K562 (cell line): ENCODE results near the gene METTL21C. TPM values are rescaled to one million over a fixed set of nuclear protein-coding genes. Genes with fewer than 3 reads are reported as not detected.

Source experiments
- ATF4 ChIP-seq: fragments of 450-650 bp; formaldehyde crosslinking; IDR thresholded peaks from 2 replicates; pipeline ENCODE4 v1.4.0; 2022; ENCODE audit warnings: mild to moderate bottlenecking, moderate library complexity
- BRD9 ChIP-seq: fragments of 450-650 bp; IDR thresholded peaks from 2 replicates; pipeline ENCODE4 v1.6.1; 2018; ENCODE audit warnings: low read depth; ENCODE audit not compliant: partially characterized antibody
- ETV6 ChIP-seq, 3 experiments: fragments of 150-350 bp in 1 of 3; sonication (generic) in 1 of 3; formaldehyde crosslinking in 1 of 3; IDR thresholded peaks; 2 replicates each; pipeline versions ENCODE4 v1.6.1 to v1.8.0; 2014 to 2022; ENCODE audit warnings: borderline replicate concordance in 2 of 3, low read depth in 2 of 3, antibody characterized with exemption in 1 of 3, low read length in 1 of 3, mild to moderate bottlenecking in 1 of 3, missing genetic modification reagents in 1 of 3
- FOXA3 ChIP-seq, 2 experiments: fragments of 450-650 bp in 1 of 2; sonication (generic) in 1 of 2; formaldehyde crosslinking; IDR thresholded peaks in 1 of 2; conservative IDR thresholded peaks in 1 of 2; 2 replicates each; pipeline versions ENCODE4 v1.4.0 to v1.8.0; 2020 to 2022; ENCODE audit warnings: mild to moderate bottlenecking in 2 of 2, missing genetic modification reagents in 1 of 2
- GABPA ChIP-seq: fragments of 200-800 bp; sonication (Bioruptor generic); conservative IDR thresholded peaks from 2 replicates; pipeline ENCODE4 v1.6.1; 2016; ENCODE audit warnings: low read depth, missing genetic modification characterization, missing compliant biosample characterization
- IRF1 ChIP-seq: sonication (generic); formaldehyde crosslinking; IDR thresholded peaks from 2 replicates; pipeline ENCODE4 v1.8.0; 2022; ENCODE audit warnings: missing genetic modification reagents, mild to moderate bottlenecking, borderline replicate concordance
- MCM2 ChIP-seq: fragments of 450-650 bp; IDR thresholded peaks from 2 replicates; pipeline ENCODE4 v1.6.1; 2017; ENCODE audit warnings: low read depth, mild to moderate bottlenecking
- SMARCE1 ChIP-seq: fragments of 450-650 bp; IDR thresholded peaks from 2 replicates; pipeline ENCODE4 v1.7.1; 2016; ENCODE audit warnings: mild to moderate bottlenecking
- TCF3 ChIP-seq: sonication (generic); formaldehyde crosslinking; IDR thresholded peaks from 2 replicates; pipeline ENCODE4 v1.4.0; 2020; ENCODE audit warnings: mild to moderate bottlenecking, missing genetic modification reagents
- YBX1 ChIP-seq: fragments of 450-650 bp; IDR thresholded peaks from 2 replicates; pipeline ENCODE4 v1.7.1; 2016; ENCODE audit warnings: mild to moderate bottlenecking
- polyA plus RNA-seq, 8 experiments: library from polyadenylated mRNA; depleted of rRNA in 4 of 8; stranded (reverse) in 5 of 8; unstranded in 3 of 8; fragments of >200 nt; fragmentation: Nextera tagmentation in 2 of 8; fragmentation: Illumina TruSeq in 1 of 8; extraction: Ambion mirVana in 2 of 8; extraction: Trizol in 1 of 8; gene quantifications; 2 replicates each; pipeline versions ENCODE4 v1.2.1 to v1.2.3, GENCODE V29; 2011 to 2014; ENCODE audit warnings: inconsistent platforms in 1 of 8, missing spikeins in 1 of 8
- total RNA-seq, 7 experiments: library from RNA; depleted of rRNA in 6 of 7; stranded (reverse); fragments of >200 nt in 6 of 7; fragmentation: Illumina TruSeq in 2 of 7; extraction: Trizol in 2 of 7; gene quantifications; 2 replicates each; pipeline versions ENCODE4 v1.2.1 to v1.2.3, GENCODE V29; 2011 to 2021; ENCODE audit warnings: low replicate concordance in 1 of 7
- TF ChIP-seq, protein P1 (sequence below), 2 experiments: IDR thresholded peaks; 2 replicates each; pipeline ENCODE4 v1.6.1; 2012; ENCODE audit warnings: improper control_type of control experiment in 2 of 2, low read depth in 2 of 2, low read length in 2 of 2, borderline replicate concordance in 1 of 2
- TF ChIP-seq, protein P2 (sequence below): fragments of 450-650 bp; IDR thresholded peaks from 2 replicates; pipeline ENCODE4 v1.6.1; 2016; ENCODE audit warnings: missing biosample characterization, missing genetic modification characterization
- TF ChIP-seq, protein P3 (sequence below): fragments of 200-800 bp; sonication (Bioruptor generic); IDR thresholded peaks from 2 replicates; pipeline ENCODE4 v1.6.1; 2017; ENCODE audit warnings: missing genetic modification characterization, missing compliant biosample characterization

Gene METTL21C
- total and polyA plus RNA-seq, 9 of the 15 experiments (the other 6 are each of a cell fraction or from before 2014, with no cell fraction given), result not detected

DNA sequence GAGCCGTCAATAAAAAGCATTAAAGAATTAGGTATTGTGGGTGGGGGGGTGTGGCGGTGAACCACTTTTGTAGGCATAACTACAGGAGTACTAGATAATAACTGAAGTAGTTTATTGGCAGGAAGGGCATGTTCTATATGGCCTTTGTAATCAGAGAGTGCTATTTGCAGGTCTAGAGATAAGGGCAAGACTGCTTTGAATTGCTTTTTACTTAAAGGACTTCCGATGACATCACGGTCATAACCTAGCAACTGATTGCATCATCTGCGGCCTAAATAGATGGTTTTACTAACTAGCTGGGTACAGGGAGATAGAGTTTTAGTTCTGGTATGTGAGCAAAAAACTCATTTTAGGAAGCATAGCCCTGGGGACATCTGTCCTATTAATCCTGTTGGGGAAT, 24.7 kb downstream of the METTL21C start (continued):
- TF ChIP-seq IRF1, result no peak
- TF ChIP-seq MCM2, result no peak
- TF ChIP-seq, protein P1, sequence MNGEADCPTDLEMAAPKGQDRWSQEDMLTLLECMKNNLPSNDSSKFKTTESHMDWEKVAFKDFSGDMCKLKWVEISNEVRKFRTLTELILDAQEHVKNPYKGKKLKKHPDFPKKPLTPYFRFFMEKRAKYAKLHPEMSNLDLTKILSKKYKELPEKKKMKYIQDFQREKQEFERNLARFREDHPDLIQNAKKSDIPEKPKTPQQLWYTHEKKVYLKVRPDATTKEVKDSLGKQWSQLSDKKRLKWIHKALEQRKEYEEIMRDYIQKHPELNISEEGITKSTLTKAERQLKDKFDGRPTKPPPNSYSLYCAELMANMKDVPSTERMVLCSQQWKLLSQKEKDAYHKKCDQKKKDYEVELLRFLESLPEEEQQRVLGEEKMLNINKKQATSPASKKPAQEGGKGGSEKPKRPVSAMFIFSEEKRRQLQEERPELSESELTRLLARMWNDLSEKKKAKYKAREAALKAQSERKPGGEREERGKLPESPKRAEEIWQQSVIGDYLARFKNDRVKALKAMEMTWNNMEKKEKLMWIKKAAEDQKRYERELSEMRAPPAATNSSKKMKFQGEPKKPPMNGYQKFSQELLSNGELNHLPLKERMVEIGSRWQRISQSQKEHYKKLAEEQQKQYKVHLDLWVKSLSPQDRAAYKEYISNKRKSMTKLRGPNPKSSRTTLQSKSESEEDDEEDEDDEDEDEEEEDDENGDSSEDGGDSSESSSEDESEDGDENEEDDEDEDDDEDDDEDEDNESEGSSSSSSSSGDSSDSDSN (IDR thresholded peaks at IDR 0.05; ENCODE audit: borderline replicate concordance in 1 of 2, low read depth in 2 of 2, low read length in 2 of 2), result no peak
- TF ChIP-seq, protein P2, sequence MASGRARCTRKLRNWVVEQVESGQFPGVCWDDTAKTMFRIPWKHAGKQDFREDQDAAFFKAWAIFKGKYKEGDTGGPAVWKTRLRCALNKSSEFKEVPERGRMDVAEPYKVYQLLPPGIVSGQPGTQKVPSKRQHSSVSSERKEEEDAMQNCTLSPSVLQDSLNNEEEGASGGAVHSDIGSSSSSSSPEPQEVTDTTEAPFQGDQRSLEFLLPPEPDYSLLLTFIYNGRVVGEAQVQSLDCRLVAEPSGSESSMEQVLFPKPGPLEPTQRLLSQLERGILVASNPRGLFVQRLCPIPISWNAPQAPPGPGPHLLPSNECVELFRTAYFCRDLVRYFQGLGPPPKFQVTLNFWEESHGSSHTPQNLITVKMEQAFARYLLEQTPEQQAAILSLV, result no peak
- 0 out of 2 replicates have a peak, but pooled peaks have one; percentile 11 for TF ChIP-seq SMARCE1
- TF ChIP-seq FOXA3 (CRISPR knock-in tag; conservative IDR thresholded peaks at IDR 0.05 in 1 of 2, IDR thresholded peaks at IDR 0.05 in 1 of 2), result peak in 1 of 2 experiments; percentile 33; a peak in 1 of 4 replicates
- no peak for TF ChIP-seq BRD9
- no peak for TF ChIP-seq ETV6 (IDR thresholded peaks at IDR 0.05; ENCODE audit: borderline replicate concordance in 1 of 2, low read depth in 2 of 2, low read length in 1 of 2)
- no peak for TF ChIP-seq ETV6 (CRISPR knock-in tag; IDR thresholded peaks at IDR 0.05; ENCODE audit: borderline replicate concordance)
- TF ChIP-seq YBX1, result no peak
- peak; percentile 55 for TF ChIP-seq TCF3
- TF ChIP-seq, protein P3, sequence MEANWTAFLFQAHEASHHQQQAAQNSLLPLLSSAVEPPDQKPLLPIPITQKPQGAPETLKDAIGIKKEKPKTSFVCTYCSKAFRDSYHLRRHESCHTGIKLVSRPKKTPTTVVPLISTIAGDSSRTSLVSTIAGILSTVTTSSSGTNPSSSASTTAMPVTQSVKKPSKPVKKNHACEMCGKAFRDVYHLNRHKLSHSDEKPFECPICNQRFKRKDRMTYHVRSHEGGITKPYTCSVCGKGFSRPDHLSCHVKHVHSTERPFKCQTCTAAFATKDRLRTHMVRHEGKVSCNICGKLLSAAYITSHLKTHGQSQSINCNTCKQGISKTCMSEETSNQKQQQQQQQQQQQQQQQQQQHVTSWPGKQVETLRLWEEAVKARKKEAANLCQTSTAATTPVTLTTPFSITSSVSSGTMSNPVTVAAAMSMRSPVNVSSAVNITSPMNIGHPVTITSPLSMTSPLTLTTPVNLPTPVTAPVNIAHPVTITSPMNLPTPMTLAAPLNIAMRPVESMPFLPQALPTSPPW (CRISPR knock-in tag), result no peak
- TF ChIP-seq ATF4 (CRISPR knock-in tag), result peak; percentile 63; the same call in 1 of the 2 replicates
- TF ChIP-seq GABPA (tag), result no peak
